GM12891 (cell line): ENCODE results near the gene FAM50A.

Experiments
- DNase-seq: peaks from one replicate; pipeline ENCODE4 v3.0.0; 2011; ENCODE audit warnings: low spot score; ENCODE audit not compliant: insufficient read length
- FAIRE-seq: peaks from 2 replicates; lab custom pipeline; 2011; peaks lifted over from hg19 to GRCh38; lab: Jason Lieb, UNC
- PAX5 ChIP-seq: IDR thresholded peaks from 2 replicates; pipeline ENCODE4 v1.6.1; 2011; ENCODE audit warnings: low read length, moderate library complexity, mild to moderate bottlenecking; ENCODE audit not compliant: insufficient read depth, severe bottlenecking
- POLR2A ChIP-seq: IDR thresholded peaks from 2 replicates; pipeline ENCODE4 v1.6.1; 2011; ENCODE audit warnings: low read depth, low read length, control low read depth
- POLR2AphosphoS5 ChIP-seq: IDR thresholded peaks from 2 replicates; pipeline ENCODE4 v1.6.1; 2011; ENCODE audit warnings: low read depth, low read length, control low read depth
- POU2F2 ChIP-seq: IDR thresholded peaks from 2 replicates; pipeline ENCODE4 v1.6.1; 2011; ENCODE audit warnings: low read depth, mild to moderate bottlenecking, control low read depth, low read length, moderate library complexity
- SPI1 ChIP-seq: IDR thresholded peaks from 2 replicates; pipeline ENCODE4 v1.6.1; 2011; ENCODE audit warnings: low read depth, low read length, control low read depth
- TAF1 ChIP-seq: IDR thresholded peaks from 2 replicates; pipeline ENCODE4 v1.6.1; 2011; ENCODE audit warnings: low read depth, low read length, control low read depth

The FAM50A gene

DNA sequence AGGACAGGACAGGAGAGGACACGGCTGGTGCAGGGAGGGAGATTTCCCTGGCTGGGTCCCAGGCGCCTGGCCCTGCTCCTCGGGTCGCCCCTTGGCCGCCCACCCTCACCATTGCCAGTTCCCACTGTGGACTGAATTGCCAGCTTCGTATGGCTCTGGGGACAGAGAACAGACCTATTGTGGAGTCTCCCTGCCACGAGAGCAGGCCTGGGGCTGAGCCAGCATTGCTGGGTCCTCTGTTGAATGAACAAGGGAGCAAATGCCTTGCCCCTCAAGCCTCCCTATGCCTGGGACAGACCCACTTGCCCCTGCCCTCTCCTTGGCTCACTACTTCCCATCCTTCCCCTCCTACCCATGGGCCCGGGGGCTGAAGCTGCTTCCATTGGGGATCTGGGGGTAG, 18.5 kb downstream of the FAM50A start:
- no peak for TF ChIP-seq POLR2A
- no peak for TF ChIP-seq POU2F2
- no peak for TF ChIP-seq TAF1
- TF ChIP-seq POLR2AphosphoS5 = no peak
- TF ChIP-seq SPI1 = no peak
- no peak for TF ChIP-seq PAX5
- FAIRE-seq (no peak), DNase-seq (no peak)

DNA sequence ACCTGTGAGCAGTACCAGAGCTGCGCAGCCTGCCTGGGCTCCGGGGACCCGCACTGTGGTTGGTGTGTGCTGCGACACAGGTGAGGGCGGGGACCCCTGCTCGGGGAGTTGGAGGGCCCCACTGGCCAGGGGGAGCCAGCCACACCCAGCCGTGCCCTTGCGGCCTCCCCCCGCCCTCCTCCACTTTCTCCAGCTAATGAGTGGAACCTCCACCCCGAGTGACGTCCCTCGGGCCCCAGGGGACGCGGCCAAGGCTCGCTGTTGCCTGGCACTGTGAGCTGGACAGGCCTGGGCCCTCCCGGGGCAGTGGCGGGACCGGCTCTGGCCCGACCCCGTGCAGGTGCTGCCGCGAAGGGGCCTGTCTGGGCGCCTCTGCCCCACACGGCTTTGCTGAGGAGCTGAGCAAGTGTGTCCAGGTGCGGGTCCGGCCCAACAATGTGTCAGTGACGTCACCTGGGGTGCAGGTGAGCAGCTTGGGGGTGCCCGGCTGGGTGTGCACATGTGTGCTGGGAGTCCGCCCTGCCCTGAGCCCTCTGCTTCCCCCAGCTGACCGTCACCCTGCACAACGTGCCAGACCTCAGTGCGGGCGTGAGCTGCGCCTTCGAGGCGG, 19.8 kb downstream of the FAM50A start:
- FAIRE-seq (no peak), DNase-seq (no peak)
- TF ChIP-seq TAF1 (no peak), POU2F2 (no peak), POLR2AphosphoS5 (no peak), PAX5 (no peak), SPI1 (no peak), POLR2A (no peak)

DNA sequence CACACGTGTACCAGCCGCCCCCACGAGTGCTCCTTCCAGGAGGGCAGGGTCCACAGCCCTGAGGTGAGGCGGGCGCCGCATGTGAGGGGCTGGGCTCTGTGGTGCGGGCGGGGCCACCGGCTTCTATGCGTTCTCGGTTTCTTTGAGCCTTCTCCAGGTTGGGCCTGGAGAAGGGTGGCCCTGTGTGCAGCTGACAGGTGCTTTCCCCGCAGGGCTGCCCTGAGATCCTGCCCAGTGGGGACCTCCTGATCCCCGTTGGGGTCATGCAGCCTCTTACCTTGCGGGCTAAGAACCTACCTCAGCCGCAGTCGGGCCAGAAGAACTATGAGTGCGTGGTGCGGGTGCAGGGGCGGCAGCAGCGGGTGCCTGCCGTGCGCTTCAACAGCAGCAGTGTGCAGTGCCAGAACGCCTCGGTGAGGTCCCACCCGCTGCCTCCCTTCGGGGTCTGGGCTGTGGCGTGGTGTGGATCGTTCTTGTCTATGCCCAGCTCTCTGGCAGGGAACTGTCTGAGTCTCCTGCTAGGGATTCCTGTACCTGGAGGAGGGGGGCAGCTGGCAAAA, 20.9 kb downstream of the FAM50A start:
- DNase-seq = no peak
- FAIRE-seq = no peak
- TF ChIP-seq SPI1 (no peak), POLR2A (no peak), PAX5 (no peak), TAF1 (no peak), POLR2AphosphoS5 (no peak), POU2F2 (no peak)

- no peak for DNase-seq
- TF ChIP-seq TAF1 (no peak), PAX5 (no peak), SPI1 (no peak)
- no peak for FAIRE-seq
These were observed 21.7 kb downstream of the FAM50A start for GRCh38 chrX:154465601-154466000.

GRCh38 chrX:154466036-154466435, 22.1 kb downstream of the FAM50A start:
- TF ChIP-seq TAF1 = no peak
- TF ChIP-seq POU2F2 = no peak
- no peak for TF ChIP-seq POLR2AphosphoS5
- TF ChIP-seq SPI1 = no peak
- no peak for TF ChIP-seq PAX5
- TF ChIP-seq POLR2A = no peak
- no peak for FAIRE-seq
- no peak for DNase-seq

GRCh38 chrX:154466907-154467306, 23.0 kb downstream of the FAM50A start:
- no peak for DNase-seq

GRCh38 chrX:154467556-154467955, 23.6 kb downstream of the FAM50A start:
- DNase-seq (no peak), FAIRE-seq (no peak)
- TF ChIP-seq POLR2A (no peak), SPI1 (no peak), PAX5 (no peak), POLR2AphosphoS5 (no peak)

More at GRCh38 chrX:154466907-154467306, 23.0 kb downstream of the FAM50A start:
- no peak for FAIRE-seq
- TF ChIP-seq POU2F2 = no peak
- TF ChIP-seq PAX5 = no peak

GRCh38 chrX:154468217-154468616, 24.3 kb downstream of the FAM50A start:
- no peak for DNase-seq
- TF ChIP-seq POLR2A = no peak
- no peak for TF ChIP-seq POU2F2
- no peak for TF ChIP-seq SPI1
- no peak for TF ChIP-seq POLR2AphosphoS5
- no peak for TF ChIP-seq PAX5
- no peak for TF ChIP-seq TAF1
- FAIRE-seq = no peak

DNA sequence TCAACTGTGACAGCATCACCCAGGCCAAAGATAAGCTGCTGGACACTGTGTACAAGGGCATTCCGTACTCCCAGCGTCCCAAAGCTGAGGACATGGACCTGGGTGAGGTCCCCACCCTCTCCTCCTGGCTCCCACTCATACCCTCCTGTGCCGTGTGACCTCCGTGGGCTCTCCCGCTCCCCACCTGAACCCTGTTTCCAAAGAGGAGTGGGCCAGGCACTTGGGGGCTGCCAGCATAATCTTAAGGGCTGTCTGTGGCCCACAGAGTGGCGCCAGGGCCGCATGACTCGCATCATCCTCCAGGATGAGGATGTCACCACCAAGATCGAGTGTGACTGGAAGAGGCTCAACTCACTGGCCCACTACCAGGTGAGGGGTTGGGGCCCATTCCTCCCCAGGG, 25.2 kb downstream of the FAM50A start:
- no peak for TF ChIP-seq TAF1
- no peak for TF ChIP-seq POLR2AphosphoS5
- TF ChIP-seq SPI1 = no peak
- TF ChIP-seq POU2F2 = no peak
- no peak for TF ChIP-seq POLR2A
- TF ChIP-seq PAX5 = no peak
- no peak for DNase-seq
- FAIRE-seq = no peak

DNA sequence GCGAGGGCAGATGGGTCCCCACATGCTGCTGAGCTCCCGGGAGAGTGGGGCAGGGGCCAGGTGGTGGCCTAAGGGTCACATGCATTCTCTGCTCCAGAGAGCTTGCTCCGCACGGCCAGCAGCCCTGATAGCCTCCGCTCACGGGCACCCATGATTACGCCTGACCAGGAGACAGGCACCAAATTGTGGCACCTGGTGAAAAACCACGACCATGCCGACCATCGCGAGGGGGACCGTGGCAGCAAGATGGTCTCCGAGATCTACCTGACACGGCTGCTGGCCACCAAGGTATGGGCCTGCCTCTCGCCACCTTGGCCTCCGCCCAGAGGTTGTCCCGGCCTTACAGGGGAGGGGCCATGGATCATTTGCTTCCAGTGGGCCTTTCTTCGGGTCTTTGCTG, 25.9 kb downstream of the FAM50A start:
- FAIRE-seq = no peak
- DNase-seq = no peak
- TF ChIP-seq TAF1 (no peak), POLR2A (no peak), POLR2AphosphoS5 (no peak), SPI1 (no peak), PAX5 (no peak), POU2F2 (no peak)

DNA sequence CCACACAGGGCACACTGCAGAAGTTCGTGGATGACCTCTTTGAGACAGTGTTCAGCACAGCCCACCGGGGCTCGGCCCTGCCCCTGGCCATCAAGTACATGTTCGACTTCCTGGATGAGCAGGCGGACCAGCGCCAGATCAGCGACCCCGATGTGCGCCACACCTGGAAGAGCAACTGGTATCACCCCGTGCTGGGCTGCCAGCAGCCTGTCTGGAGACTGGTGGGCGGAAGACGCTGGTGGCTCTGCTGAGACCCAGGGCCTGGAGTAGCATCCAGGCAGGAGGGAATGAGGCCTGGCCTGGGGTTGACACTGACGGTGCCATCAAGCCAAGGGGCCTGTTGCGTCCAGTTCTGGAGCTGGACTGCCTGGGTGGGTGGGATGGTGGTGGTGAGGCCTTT, 26.5 kb downstream of the FAM50A start:
- no peak for FAIRE-seq
- no peak for TF ChIP-seq POU2F2
- no peak for TF ChIP-seq SPI1
- no peak for TF ChIP-seq POLR2AphosphoS5
- no peak for DNase-seq
